Stimulated activated naive CD8-positive, alpha-beta T cell treated with anti-CD3 and anti-CD28 coated beads, Interleukin-15, Interleukin-2, amounts not matched to agents 100 ng/mL and 50 ng/mL, for 24 hours (primary cell): ENCODE measurements around the gene KDM8.

Experiments
- H3K27ac Mint-ChIP-seq: one replicate; pipeline ENCODE4 v1.8.0; 2021; ENCODE audit warnings: mild to moderate bottlenecking, mixed read lengths
- H3K27me3 Mint-ChIP-seq: one replicate; pipeline ENCODE4 v1.8.0; 2021; ENCODE audit warnings: mixed read lengths
- H3K36me3 Mint-ChIP-seq: one replicate; pipeline ENCODE4 v1.8.0; 2021; ENCODE audit warnings: low read depth, mixed read lengths
- H3K4me1 Mint-ChIP-seq: one replicate; pipeline ENCODE4 v1.8.0; 2021; ENCODE audit warnings: low read depth, mixed read lengths
- H3K4me3 Mint-ChIP-seq: one replicate; pipeline ENCODE4 v1.8.0; 2021; ENCODE audit warnings: mild to moderate bottlenecking, mixed read lengths
- H3K9me3 Mint-ChIP-seq: one replicate; pipeline ENCODE4 v1.8.0; 2021; ENCODE audit warnings: mixed read lengths

The KDM8 gene

DNA sequence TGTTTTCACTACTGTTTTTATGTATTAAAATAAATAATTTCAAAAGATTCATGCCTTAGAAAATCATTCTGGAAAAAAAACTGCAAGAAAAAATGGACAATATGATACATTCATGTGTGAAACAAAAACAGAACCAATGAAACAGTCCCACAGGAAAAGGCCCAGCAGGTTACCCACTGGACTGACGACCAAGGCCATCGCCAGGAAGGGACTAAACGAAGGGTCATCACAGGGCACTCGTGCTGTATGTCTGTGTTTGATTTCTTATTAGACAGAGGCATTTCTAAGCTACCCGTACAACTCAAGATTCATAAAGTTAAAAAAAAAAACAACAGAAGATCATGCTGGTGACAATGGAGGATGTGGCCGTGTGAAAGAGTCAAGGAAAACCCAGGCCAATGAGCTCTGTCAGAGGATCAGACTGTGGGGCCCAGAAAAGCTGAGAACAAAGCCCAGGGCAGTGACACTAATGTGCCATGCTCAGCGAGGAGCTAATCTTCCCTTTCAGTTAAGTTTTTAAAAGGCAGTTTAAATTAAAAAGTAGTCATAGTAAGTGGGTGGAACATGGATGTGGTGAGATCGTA lies 33.4 kb downstream of the KDM8 start:
- Mint-ChIP-seq H3K9me3 (no peaks in the 10 kb centered on the region), H3K27me3 (no peaks in the 10 kb centered on the region), H3K4me3 (peak overlapping the region; percentile 74), H3K36me3 (peaks cover 39% of the 10 kb centered on the region), H3K27ac (peak overlapping the region; percentile 100), H3K4me1 (peaks cover 100% of the 10 kb centered on the region)

DNA sequence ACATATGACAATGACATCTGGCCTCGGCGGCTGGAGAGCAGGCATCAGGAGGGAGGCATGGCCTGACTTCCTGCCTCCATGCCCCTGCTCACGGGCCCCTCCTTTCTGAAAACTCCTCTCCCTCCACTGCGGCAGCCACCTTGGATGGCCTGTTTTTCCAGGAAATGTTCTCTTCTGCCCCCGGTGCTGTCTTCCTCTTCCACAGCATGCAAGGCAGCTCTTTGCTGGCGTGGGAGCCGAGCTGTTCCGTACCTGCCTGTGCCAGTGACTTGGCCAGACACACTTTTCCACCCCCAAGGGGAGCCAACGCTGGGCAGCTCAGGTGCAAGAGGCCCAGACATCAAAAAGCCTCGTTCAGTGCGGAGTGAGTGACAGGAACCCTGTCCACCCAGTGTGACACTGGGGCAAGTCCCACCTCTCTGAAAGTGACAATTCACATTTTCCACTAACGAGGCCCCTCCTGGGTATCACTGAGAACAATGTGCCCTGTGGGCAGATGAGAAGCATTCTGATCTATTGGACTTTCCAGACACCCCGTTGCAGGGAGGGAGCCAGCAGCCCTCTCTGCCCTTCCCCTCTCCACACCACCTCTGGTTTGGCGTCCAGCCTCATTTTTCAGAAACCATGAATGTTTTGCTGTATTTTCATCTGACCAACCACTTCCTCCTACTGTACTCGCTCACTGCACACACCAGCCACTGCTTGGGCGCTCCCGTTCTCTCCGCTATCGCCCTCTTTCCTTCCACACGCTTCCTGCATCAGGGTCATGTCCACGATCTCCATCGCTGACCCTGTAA lies 34.1 kb downstream of the KDM8 start:
- H3K9me3 Mint-ChIP-seq = no peaks in the 10 kb centered on the region
- H3K27me3 Mint-ChIP-seq = no peaks in the 10 kb centered on the region
- peaks cover 100% of the 10 kb centered on the region for H3K4me1 Mint-ChIP-seq
- peak overlapping the region; percentile 74 for H3K4me3 Mint-ChIP-seq
- peaks cover 34% of the 10 kb centered on the region for H3K36me3 Mint-ChIP-seq
- H3K27ac Mint-ChIP-seq = peak overlapping the region; percentile 100

DNA sequence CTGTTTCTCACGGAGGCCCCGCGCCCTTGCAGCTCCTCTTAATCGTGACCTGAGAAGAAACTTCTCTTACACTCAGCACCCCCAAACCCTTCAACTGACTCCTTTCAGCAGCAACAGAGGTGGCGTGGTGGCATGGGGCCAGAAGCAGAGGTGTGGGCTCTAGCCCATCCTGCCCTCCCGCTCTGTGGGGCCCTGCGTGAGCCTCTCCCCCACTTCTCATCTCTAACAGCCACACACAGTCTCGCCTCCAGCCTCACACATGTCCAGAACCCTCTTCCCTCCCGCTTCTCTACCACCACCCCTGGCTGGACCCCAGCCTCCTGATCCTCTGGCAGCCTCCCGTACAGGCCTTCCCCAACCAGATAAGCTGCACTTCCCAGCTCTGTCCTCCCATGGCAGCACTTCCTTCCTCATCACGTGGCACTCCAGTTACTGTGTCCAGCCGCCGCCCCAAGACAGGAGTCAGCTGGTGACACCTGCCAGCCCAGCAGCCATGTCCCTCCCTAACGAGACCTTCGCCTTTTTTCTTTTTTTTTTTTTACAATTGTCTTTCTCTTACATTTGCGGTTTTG lies 34.8 kb downstream of the KDM8 start:
- H3K4me1 Mint-ChIP-seq = peaks cover 100% of the 10 kb centered on the region
- H3K36me3 Mint-ChIP-seq = peaks cover 28% of the 10 kb centered on the region
- H3K4me3 Mint-ChIP-seq = peak overlapping the region; percentile 74
- no peaks in the 10 kb centered on the region for H3K9me3 Mint-ChIP-seq
- no peaks in the 10 kb centered on the region for H3K27me3 Mint-ChIP-seq
- H3K27ac Mint-ChIP-seq = peak overlapping the region; percentile 100

- H3K27me3 Mint-ChIP-seq = no peaks in the 10 kb centered on the region
- H3K4me3 Mint-ChIP-seq = peak overlapping the region; percentile 74
- H3K36me3 Mint-ChIP-seq = peaks cover 25% of the 10 kb centered on the region
- H3K4me1 Mint-ChIP-seq = peaks cover 100% of the 10 kb centered on the region
- H3K27ac Mint-ChIP-seq = peak overlapping the region; percentile 100
- H3K9me3 Mint-ChIP-seq = no peaks in the 10 kb centered on the region
Measured at GRCh38 chr16:27238591-27238990, 35.3 kb downstream of the KDM8 start.

- peak overlapping the region; percentile 100 for H3K27ac Mint-ChIP-seq
- H3K4me3 Mint-ChIP-seq = peak overlapping the region; percentile 74
- peaks cover 24% of the 10 kb centered on the region for H3K36me3 Mint-ChIP-seq
- no peaks in the 10 kb centered on the region for H3K27me3 Mint-ChIP-seq
- H3K9me3 Mint-ChIP-seq = no peaks in the 10 kb centered on the region
- H3K4me1 Mint-ChIP-seq = peaks cover 100% of the 10 kb centered on the region
Measured at GRCh38 chr16:27239026-27239425, 35.7 kb downstream of the KDM8 start.

DNA sequence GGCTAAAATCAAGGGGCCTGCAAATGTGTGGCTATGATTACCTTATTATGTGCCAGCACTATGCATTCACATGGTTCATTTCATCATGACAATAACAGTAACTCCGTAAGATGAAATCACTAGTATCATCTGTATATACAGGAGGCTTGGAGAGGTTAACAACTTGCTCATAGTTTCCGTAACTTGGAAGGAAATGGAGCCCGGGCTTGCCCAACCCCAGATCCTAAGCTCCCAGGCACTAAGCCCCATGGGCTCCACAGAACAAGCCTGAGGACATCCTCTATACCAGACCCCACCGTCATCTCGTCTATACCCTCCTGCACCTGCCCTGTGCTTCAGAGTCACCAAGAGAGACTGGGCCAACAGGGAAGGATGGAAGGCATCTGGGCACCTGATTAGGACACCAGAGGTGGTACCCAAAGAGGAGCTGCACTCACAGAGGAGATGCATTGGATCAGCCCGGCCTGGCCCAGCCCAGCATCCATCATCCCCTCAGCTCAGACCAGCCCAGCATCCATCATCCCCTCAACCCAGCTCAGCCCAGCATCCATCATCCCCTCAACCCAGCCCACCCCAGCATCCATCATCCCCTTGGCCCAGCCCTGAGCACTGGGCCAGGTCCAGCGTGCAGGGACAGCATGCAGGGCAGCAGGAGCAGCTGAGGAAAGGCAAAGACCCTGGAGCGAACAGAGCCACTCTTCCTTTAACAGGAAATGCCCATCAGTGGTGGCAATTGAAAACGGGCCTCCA lies 36.8 kb downstream of the KDM8 start:
- peaks cover 100% of the 10 kb centered on the region for H3K4me1 Mint-ChIP-seq
- H3K4me3 Mint-ChIP-seq = no peak overlapping the region
- no peaks in the 10 kb centered on the region for H3K9me3 Mint-ChIP-seq
- peaks cover 24% of the 10 kb centered on the region for H3K36me3 Mint-ChIP-seq
- H3K27me3 Mint-ChIP-seq = no peaks in the 10 kb centered on the region
- peak overlapping the region; percentile 100 for H3K27ac Mint-ChIP-seq

DNA sequence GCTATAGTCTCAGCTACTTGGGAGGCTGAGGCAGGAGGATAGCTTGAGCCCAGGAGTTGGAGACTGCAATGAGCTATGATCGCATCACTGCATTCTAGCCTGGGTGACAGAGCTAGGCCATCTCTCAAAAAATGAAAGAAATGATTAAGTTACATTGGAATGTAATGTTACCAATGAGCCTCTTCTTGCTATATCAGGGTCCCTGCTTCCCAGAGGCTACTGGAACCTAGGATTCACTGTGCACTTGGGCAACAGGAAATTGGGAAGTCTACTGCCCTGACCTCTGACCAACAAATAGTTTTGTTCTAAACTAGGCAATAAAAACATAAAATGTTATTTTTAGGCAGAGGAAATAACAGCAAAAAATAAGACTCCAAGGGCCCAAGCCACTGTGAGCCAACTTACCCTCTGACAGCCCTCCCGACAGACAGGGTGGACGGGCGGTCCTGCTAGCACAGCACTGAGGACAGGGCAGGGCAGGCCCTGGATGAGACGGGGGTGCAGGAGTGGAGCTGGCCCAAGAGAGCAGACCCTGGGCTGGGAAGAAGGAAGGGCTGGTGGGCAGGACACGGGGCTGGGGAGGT lies 37.7 kb downstream of the KDM8 start:
- Mint-ChIP-seq H3K36me3 (peaks cover 30% of the 10 kb centered on the region), H3K27me3 (no peaks in the 10 kb centered on the region), H3K4me1 (peaks cover 100% of the 10 kb centered on the region), H3K4me3 (no peak overlapping the region), H3K9me3 (no peaks in the 10 kb centered on the region), H3K27ac (no peak overlapping the region)

DNA sequence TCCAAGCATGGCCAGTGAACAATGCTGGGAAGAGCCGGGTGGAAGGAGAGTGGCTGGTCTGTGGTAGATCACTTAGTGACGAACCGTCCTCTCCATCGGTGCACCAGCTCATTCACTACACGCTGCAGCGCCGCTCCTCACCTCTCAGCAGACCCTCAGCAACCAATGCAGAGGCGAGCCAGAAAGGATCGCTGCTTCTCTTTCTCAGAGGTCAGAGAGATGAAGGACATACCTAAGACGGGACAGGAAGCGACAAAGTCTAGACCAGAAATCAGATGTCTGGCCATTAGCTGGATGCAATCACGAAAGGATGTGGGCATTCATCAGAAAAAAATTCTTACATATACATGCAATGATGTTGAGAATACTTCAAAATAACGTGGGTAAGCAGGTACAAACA lies 38.3 kb downstream of the KDM8 start:
- H3K36me3 Mint-ChIP-seq = peaks cover 32% of the 10 kb centered on the region
- peak overlapping the region; percentile 67 for H3K27ac Mint-ChIP-seq
- H3K4me1 Mint-ChIP-seq = peaks cover 100% of the 10 kb centered on the region
- H3K9me3 Mint-ChIP-seq = no peaks in the 10 kb centered on the region
- no peak overlapping the region for H3K4me3 Mint-ChIP-seq
- H3K27me3 Mint-ChIP-seq = no peaks in the 10 kb centered on the region

- Mint-ChIP-seq H3K4me1 (peaks cover 100% of the 10 kb centered on the region), H3K27ac (peak overlapping the region; percentile 90), H3K36me3 (peaks cover 39% of the 10 kb centered on the region), H3K9me3 (no peaks in the 10 kb centered on the region), H3K27me3 (no peaks in the 10 kb centered on the region), H3K4me3 (peak overlapping the region; percentile 71)
Measured at GRCh38 chr16:27242398-27242797, 39.1 kb downstream of the KDM8 start.

DNA sequence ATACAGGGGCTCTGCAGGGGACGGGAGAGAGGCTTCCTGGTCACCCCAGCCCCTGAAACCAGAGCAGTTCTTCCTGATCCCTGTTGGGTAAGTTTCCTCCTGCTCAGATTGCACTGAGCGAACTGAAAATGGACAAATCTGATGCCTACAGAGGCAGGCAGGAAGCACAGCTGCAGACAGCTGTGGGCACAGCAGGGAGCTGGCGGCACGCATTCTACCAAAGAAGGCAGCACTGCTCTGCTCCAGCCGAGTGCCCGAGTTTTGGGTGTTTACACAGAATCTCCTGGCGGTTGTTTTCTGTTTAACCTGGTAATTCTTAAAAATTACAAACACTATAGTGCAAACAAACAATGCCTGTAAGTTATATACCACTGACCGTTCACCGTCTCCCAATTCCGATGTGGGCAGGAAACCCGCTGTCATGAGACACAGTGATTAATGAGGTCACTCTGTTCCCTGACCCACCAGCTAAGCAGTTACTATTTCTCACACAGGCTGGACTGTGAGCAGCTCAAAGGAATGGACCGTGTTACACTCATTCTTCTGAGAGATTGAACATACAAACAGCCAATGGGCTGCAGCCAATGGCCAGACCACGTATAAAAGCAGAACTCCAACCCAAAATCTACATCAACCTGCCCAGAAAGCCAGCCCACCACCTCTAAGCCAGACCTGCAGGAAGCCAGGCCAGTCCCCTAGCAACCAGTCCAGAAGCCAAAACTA lies 39.7 kb downstream of the KDM8 start:
- peak overlapping the region; percentile 90 for H3K27ac Mint-ChIP-seq
- no peaks in the 10 kb centered on the region for H3K27me3 Mint-ChIP-seq
- no peaks in the 10 kb centered on the region for H3K9me3 Mint-ChIP-seq
- peaks cover 41% of the 10 kb centered on the region for H3K36me3 Mint-ChIP-seq
- H3K4me1 Mint-ChIP-seq = peaks cover 100% of the 10 kb centered on the region
- peak overlapping the region; percentile 71 for H3K4me3 Mint-ChIP-seq

DNA sequence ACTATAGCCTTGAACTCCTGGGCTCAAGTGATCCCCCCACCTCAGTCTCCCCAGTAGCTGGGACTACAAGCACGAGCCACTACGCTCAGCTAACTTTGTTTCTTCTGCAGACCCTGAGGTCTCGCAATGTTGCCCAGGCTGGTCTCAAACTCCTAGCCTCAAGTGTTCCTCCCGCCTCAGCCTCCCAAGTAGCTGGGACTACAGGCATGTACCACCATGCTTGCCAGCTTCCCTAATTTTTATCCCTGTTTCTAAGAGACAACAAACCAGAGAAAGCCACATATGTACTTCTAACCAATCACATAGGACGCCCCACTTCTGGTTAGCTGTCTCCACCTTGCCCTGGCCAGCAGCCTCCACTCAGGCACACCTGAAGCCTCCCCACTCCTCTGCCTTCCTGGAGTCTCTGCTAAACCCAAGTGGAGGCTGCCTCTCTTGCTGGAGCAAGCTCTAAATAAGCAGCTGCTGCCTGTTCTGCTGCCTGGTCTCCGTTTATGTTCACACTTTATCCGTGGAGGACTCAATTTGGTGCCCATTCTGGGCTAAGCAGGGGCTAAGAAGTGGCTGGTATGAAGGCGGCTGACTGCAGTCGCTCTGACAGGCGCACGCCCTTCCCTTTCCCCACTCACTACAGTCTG lies 40.5 kb downstream of the KDM8 start:
- Mint-ChIP-seq H3K4me3 (peak overlapping the region; percentile 11), H3K27me3 (no peaks in the 10 kb centered on the region), H3K36me3 (peaks cover 43% of the 10 kb centered on the region), H3K4me1 (peaks cover 100% of the 10 kb centered on the region), H3K27ac (peak overlapping the region; percentile 97), H3K9me3 (no peaks in the 10 kb centered on the region)

- H3K36me3 Mint-ChIP-seq = peaks cover 45% of the 10 kb centered on the region
- H3K4me1 Mint-ChIP-seq = peaks cover 99% of the 10 kb centered on the region
- H3K27ac Mint-ChIP-seq = peak overlapping the region; percentile 97
- H3K27me3 Mint-ChIP-seq = no peaks in the 10 kb centered on the region
- H3K9me3 Mint-ChIP-seq = no peaks in the 10 kb centered on the region
- H3K4me3 Mint-ChIP-seq = no peak overlapping the region
Measured at GRCh38 chr16:27244363-27244755, 41.0 kb downstream of the KDM8 start.

DNA sequence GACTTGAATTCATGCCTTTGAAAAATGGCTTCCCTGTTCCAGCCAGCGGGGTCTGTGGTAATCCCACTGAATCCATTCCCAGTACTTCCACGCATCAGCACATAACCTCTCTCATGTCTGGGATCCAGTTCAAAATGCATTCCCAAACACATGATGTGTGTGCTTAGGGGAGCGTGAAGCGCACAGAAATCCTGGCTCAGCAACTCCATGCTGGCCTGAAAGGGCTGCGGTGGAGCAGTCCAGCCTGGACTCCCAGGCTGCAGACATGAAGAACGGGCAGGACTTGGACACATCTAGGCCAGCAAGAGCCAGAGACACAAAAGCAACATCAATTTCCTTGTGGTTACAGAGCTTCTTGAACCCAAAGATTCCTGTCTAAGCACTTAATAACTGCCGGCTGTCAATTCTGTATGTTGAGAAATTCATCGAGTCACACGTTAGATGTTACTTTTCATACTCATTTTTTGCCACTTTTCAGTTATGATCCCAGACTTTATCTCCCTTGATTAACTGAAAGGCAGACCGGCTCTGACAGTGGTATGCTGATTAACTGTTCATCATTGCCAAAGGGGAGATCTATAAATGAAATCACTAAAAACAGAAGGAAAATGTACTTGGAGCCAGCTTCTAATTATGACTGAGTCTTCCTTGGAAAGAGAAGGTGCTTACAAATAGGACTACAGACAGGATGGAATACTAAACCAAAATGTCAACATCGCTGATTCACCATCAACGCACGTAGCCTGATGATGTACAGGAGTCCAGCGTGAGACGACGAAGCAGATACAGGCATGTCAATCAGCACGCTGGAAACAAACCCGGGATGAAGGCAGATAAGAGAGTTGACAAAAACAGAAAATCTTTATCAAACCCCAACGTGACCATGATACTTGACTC lies 42.2 kb downstream of the KDM8 start:
- peaks cover 56% of the 10 kb centered on the region for H3K36me3 Mint-ChIP-seq
- H3K4me3 Mint-ChIP-seq = peak overlapping the region; percentile 35
- H3K27ac Mint-ChIP-seq = peak overlapping the region; percentile 97
- no peaks in the 10 kb centered on the region for H3K27me3 Mint-ChIP-seq
- no peaks in the 10 kb centered on the region for H3K9me3 Mint-ChIP-seq
- H3K4me1 Mint-ChIP-seq = peaks cover 99% of the 10 kb centered on the region
